Measurements from ENCODE around the gene NKTR.

DNA sequence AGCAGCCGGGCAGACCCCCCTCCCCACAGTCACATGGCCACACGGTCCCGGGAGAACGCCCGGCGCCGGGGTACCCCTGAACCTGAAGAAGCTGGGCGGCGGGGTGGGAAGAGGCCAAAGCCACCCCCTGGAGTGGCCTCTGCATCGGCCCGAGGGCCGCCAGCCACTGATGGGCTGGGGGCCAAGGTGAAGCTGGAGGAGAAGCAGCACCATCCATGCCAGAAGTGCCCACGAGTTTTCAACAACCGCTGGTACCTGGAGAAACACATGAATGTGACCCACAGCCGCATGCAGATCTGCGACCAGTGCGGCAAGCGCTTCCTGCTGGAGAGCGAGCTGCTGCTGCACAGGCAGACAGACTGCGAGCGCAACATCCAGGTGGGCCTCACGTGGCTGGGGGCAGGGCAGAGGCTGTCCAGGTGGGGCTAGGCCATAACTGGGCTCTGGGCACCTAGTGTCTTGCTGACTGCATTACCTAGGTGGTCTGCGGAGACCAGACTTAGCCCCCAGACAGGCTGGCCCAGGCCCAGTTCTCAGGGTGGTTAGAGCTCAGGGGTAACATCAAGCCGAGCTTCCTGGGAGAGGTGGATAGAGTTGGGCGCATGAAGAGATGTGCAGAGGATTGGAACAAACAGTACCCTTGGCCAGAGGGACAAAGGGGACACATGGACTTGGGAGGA is 59.1 kb downstream of the NKTR start:
- TF ChIP-seq YY1 (IDR thresholded peaks at IDR 0.05; ENCODE audit: insufficient read depth, insufficient read length) = no peak
- TF ChIP-seq ZNF274 (IDR thresholded peaks at IDR 0.05; ENCODE audit: low read depth, low read length) = no peak

All from NT2/D1 (cell line).